Sigmoid colon (tissue), 4 donors: ENCODE results near the gene ELK1.

ENCODE experiments used
- EP300 ChIP-seq, 4 donors: sonication (generic); formaldehyde crosslinking; IDR thresholded peaks; one replicate each; pipeline ENCODE4 v1.6.1; 2017; ENCODE audit warnings: antibody characterized with exemption in 4 of 4
- POLR2A ChIP-seq, 2 donors: fragments of 450-650 bp; IDR thresholded peaks; one replicate each; pipeline ENCODE4 v1.6.1; 2016; ENCODE audit warnings: antibody characterized with exemption in 2 of 2, mild to moderate bottlenecking in 2 of 2, moderate library complexity in 2 of 2
- POLR2AphosphoS5 ChIP-seq, 4 donors: sonication (generic); formaldehyde crosslinking; IDR thresholded peaks; one replicate each; pipeline ENCODE4 v1.6.1; 2017; ENCODE audit warnings: antibody characterized with exemption in 4 of 4
- TF ChIP-seq, protein P1 (sequence below), 4 experiments: fragments of 450-650 bp in 3 of 4; fragments of 200-600 bp in 1 of 4; IDR thresholded peaks; one replicate each; pipeline ENCODE4 v1.5.1; 2016 to 2019; ENCODE audit warnings: antibody characterized with exemption in 4 of 4, mild to moderate bottlenecking in 3 of 4, moderate library complexity in 2 of 4

DNA sequence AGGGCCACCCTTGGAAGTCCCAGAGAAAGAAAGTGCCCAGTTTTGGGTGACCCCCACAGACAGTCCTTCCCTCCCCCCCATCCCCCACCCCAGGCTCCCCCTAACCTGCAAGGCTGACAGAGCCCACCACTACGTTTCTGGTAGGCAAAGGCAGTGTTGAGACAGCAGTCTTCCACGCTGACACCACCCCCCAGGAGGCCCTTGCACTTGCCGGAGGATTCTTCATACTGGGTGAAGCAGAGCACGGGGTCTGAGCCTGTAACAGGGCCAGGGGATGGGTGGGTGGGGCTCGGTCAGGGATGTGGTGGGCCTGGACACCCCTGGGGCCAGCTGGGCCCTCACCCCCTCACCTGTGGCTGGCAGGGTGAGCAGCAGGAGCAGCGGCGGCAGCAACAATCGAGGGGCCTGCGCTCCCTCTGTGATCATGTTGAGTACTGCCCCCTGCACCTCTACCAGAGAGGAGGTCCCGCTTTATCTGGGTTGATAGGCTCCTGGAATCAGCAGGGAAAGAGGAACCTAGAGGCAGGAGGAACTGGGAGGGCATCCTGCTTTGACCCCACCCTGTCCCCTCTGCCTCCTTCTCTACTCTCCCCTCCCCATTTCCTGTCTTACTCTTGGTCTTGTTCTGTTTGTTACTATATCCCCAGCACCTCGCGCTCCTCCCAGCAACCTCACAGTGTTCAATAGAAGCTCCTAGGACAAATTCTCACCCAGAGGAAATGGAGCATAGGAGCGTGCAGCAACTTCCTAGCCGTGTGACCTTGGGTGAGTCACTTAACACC is 20.8 kb downstream of the ELK1 start, which contains the start of gene CFP:
- TF ChIP-seq, protein P1, sequence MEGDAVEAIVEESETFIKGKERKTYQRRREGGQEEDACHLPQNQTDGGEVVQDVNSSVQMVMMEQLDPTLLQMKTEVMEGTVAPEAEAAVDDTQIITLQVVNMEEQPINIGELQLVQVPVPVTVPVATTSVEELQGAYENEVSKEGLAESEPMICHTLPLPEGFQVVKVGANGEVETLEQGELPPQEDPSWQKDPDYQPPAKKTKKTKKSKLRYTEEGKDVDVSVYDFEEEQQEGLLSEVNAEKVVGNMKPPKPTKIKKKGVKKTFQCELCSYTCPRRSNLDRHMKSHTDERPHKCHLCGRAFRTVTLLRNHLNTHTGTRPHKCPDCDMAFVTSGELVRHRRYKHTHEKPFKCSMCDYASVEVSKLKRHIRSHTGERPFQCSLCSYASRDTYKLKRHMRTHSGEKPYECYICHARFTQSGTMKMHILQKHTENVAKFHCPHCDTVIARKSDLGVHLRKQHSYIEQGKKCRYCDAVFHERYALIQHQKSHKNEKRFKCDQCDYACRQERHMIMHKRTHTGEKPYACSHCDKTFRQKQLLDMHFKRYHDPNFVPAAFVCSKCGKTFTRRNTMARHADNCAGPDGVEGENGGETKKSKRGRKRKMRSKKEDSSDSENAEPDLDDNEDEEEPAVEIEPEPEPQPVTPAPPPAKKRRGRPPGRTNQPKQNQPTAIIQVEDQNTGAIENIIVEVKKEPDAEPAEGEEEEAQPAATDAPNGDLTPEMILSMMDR (IDR thresholded peaks at IDR 0.05): no peak
- TF ChIP-seq POLR2A (IDR thresholded peaks at IDR 0.05) (no peak), POLR2AphosphoS5 (IDR thresholded peaks at IDR 0.05) (no peak), EP300 (IDR thresholded peaks at IDR 0.05) (no peak)
